AG04450 (cell line): ENCODE data around the gene ADNP2. TPM values are rescaled to one million over a fixed set of nuclear protein-coding genes. Genes with fewer than 3 reads are reported as not detected.

Source experiments
- CTCF ChIA-PET: fragments of 300-600, 350-600 bp; formaldehyde crosslinking; extraction: SDS; loops from one replicate; lab custom pipeline; 2022; ENCODE audit warnings: antibody characterized with exemption, inconsistent platforms; lab: Charles Lee
- POLR2A ChIA-PET: fragments of 350-600 bp; formaldehyde crosslinking; extraction: SDS; loops from one replicate; lab custom pipeline; 2021; ENCODE audit warnings: antibody characterized with exemption, inconsistent platforms; lab: Yijun Ruan, JAX
- DNase-seq: peaks from one replicate; pipeline ENCODE4 v3.0.0-alpha.2; 2011; ENCODE audit warnings: low read depth, low spot score
- H3K27ac ChIP-seq: one replicate; pipeline ENCODE4 v1.5.1; 2012; ENCODE audit warnings: low read depth, low read length, control low read depth
- H3K27me3 ChIP-seq: one replicate; pipeline ENCODE4 v1.6.0; 2012; ENCODE audit warnings: low read length; ENCODE audit not compliant: control insufficient read depth, insufficient read depth
- H3K4me3 ChIP-seq: 2 replicates; pipeline ENCODE4 v1.5.1; 2011; ENCODE audit warnings: mild to moderate bottlenecking, low read depth, low read length, control low read depth
- H3K9me3 ChIP-seq: 2 replicates; pipeline ENCODE4 v1.5.1; 2012; ENCODE audit warnings: low read length; ENCODE audit not compliant: control insufficient read depth, insufficient read depth
- CTCF ChIP-seq: IDR thresholded peaks from 2 replicates; pipeline ENCODE4 v1.5.1; 2011; ENCODE audit warnings: low read depth, low read length, control low read depth, inconsistent platforms
- polyA plus RNA-seq: library from polyadenylated mRNA; depleted of rRNA; stranded (reverse); fragments of >200 nt; gene quantifications from 2 replicates; pipeline ENCODE4 v1.2.3, GENCODE V29; 2011

The ADNP2 gene
- polyA plus RNA-seq, 1 experiment: 6.8 TPM

- POLR2A ChIA-PET: no interaction called here
- no peak for DNase-seq
- Histone ChIP-seq H3K27me3 (no peaks in the 10 kb centered on the region), H3K27ac (no peak overlapping the region), H3K9me3 (no peaks in the 10 kb centered on the region; the same call in 1 of the 2 replicates), H3K4me3 (no peak overlapping the region)
- CTCF ChIA-PET: interaction anchor here (1.2 kb wide), 1 partner anchor 11 kb away, joined by 3 read pairs; no protein-coding TSS in a partner anchor
- no peak for TF ChIP-seq CTCF
Observed at GRCh38 chr18:80140455-80140985, 31.5 kb downstream of the ADNP2 start.

GRCh38 chr18:80143881-80144280 is 34.8 kb downstream of the ADNP2 start:
- no peak overlapping the region for H3K4me3 ChIP-seq
- no peaks in the 10 kb centered on the region for H3K27me3 ChIP-seq
- ChIA-PET CTCF (interaction anchor here (1.2 to 3.2 kb wide), 5 partner anchors 10 to 27 kb away, joined by 3 to 31 read pairs (median 4); no protein-coding TSS in a partner anchor), POLR2A (interaction anchor here (0.7 kb wide), 1 partner anchor 12 kb away, joined by 3 read pairs; no protein-coding TSS in a partner anchor)
- DNase-seq: no peak
- H3K27ac ChIP-seq: peak overlapping the region; percentile 41
- no peaks in the 10 kb centered on the region for H3K9me3 ChIP-seq
- TF ChIP-seq CTCF: no peak

GRCh38 chr18:80145196-80145804 is 36.2 kb downstream of the ADNP2 start:
- TF ChIP-seq CTCF: no peak
- H3K4me3 ChIP-seq: no peak overlapping the region
- ChIA-PET POLR2A (interaction anchor here (0.5 kb wide), 1 partner anchor 9 kb away, joined by 3 read pairs; no protein-coding TSS in a partner anchor), CTCF (interaction anchor here (0.6 to 3.2 kb wide), 5 partner anchors 8 to 13 kb away, joined by 3 to 31 read pairs (median 4); no protein-coding TSS in a partner anchor)
- no peak for DNase-seq
- no peak overlapping the region for H3K27ac ChIP-seq
- H3K27me3 ChIP-seq: no peaks in the 10 kb centered on the region
- no peaks in the 10 kb centered on the region for H3K9me3 ChIP-seq

GRCh38 chr18:80147037-80147417 is 38.0 kb downstream of the ADNP2 start:
- Histone ChIP-seq H3K27me3 (no peaks in the 10 kb centered on the region), H3K4me3 (peak overlapping the region; percentile 78), H3K9me3 (no peaks in the 10 kb centered on the region), H3K27ac (no peak overlapping the region)
- POLR2A ChIA-PET: interaction anchor here (1.2 kb wide), 2 partner anchors 34 to 38 kb away, joined by 3 to 5 read pairs; partner anchors contain the start of gene ADNP2
- CTCF ChIA-PET: interaction anchor here (0.8 kb wide), 1 partner anchor 11 kb away, joined by 3 read pairs; no protein-coding TSS in a partner anchor
- no peak for TF ChIP-seq CTCF
- DNase-seq: no peak
